ELR (cell line): ENCODE data around the gene TECTB.
A peak's percentile ranks its signal among the peaks of the same experiment; 100 is the strongest.

Experiments
- DNase-seq: peaks from one replicate; pipeline ENCODE4 v3.0.0-alpha.2; 2015; ENCODE audit warnings: low read depth

The TECTB gene

DNA sequence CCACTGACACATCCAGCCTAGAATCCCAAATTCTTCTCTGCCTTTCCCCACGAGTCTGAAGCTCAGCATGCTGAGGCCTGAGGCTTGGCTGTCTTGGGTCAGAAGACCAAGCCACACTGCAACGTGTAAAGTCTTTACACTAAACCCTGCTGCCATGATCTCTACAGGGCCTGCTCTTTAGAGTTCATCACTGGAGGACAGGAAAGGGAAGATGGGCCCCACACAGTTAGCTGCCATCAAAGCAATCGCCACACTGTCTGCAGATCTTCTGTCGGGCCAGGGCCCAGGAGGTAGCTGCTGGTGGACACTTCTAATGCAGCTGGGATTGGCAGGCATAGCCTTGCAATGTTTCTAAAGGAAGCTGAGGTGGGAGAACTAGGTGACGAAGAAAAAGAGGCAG lies 8.4 kb upstream of the TECTB start:
- no peak for DNase-seq

DNA sequence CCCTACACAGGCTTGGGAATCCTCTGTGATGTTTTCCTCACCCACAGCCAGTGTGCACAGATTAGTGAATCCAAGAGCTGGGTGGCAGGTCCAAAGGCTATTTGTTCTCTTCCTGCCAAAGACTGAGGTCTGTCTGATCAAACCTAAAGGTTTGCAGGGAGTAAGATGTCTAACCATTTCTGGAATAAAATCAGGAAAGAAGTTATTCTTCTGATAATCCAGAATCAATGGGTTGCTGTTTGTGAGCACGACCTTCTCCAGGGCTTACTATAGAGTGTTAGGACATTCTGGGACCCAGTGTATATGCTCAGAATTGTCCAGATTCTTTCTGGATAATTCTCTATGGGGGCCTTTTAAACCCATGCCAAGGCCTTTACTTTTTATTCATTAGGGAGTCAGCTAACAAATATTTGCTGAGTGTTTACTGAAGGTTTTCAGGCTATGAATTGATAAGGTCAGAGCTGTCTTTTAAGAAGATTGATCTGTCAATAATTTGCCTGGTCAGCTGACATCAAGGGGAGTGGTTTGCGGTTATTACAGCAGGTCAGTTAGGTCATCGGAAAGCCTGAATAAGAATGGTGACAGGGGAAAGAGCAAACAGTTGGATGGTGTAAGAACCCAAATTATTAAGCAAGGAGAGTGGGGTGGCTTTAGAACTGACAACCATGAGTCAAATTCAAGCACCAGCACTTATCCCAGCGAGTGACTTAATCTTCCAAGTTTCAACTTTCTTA lies 7.5 kb upstream of the TECTB start:
- DNase-seq, result no peak

DNA sequence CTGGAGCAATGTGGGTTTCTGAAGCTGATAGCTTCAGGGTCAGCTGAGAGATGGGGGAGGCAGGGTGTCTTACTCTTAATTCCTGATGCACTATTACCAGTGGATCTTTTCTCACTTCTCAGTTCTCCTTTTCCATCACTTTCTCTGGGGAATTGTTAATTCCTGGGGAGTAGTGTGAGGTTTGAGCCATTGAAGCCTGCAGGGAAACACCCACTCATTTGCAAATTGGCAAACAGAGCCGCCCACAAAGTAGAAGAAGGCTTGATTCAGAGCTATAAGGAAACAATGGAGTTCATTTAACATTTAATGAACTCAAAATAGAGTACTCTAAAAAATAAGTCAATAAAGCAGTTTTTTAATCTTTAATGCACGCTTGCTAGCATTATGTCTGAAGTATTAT lies 4.3 kb upstream of the TECTB start:
- no peak for DNase-seq

DNA sequence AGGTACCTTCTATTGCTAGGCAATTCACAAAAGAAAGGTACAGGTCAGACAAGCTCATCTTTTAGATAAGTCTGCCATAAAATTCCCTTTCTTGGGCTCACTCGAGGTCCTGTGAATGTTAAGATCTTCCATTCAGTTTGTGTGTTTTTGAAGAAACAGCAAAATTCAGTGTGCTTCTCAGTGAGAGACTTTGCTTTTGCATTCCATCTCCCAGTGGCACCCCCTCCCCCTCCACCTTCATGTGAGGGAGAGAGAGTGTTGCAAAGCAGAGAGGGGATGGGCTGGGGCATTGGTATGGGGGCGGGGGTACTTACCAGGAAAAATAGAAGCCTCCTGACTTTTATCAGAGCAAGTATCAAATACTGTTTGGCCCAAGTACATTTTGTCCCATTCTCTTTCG lies 3.8 kb upstream of the TECTB start:
- no peak for DNase-seq

DNA sequence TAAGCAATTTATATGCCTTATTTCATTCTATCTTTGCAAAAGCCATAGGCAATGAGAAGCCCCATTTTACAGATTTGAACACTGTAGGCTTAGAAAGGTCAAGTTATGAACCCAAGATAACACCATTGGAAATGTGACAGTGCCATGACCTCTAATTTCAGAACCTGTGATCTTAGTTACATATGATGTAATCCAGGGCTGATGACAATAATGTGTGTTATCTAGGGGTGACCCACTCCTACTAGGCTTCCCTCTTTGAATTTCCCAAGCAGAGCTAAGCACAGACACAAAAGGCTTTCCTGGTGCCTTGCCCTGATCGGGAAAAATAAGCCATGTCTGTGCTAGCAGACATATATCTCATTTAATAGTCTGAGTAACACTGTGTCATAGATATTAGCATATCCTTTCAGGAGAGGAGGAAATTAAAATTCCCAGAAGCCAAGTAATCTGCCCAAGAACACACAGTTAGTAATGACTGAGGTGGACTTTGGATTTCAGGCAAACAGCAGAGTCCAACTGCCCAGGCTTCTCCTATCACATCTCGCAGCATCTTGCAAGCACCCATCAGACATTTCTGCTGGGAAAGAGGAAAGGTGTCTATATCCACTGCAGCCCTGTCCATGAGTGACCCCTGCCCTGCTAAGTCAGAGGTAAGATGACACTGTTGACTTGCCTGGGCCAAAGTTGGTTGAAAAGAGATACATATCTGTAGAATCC lies 2.8 kb upstream of the TECTB start:
- peak; percentile 57 for DNase-seq

DNA sequence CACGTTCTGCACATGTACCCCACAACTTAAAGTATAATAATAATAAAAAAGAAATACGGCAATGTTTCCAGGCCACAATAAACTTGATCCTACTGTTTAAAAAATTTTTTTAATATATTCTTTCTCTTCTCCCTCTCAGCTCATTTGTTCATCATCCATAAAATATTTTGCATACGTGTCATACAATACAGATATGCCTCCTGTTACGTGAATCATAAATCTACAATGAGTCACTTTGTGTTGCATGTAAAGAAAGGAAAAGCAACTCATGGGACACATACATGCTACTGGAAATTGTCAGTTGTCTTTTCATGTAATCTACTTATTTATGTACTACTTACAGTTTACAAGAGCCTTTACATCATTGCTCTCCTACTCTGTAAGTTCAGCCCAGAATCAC lies 1.1 kb upstream of the TECTB start:
- DNase-seq, result peak; percentile 81

DNA sequence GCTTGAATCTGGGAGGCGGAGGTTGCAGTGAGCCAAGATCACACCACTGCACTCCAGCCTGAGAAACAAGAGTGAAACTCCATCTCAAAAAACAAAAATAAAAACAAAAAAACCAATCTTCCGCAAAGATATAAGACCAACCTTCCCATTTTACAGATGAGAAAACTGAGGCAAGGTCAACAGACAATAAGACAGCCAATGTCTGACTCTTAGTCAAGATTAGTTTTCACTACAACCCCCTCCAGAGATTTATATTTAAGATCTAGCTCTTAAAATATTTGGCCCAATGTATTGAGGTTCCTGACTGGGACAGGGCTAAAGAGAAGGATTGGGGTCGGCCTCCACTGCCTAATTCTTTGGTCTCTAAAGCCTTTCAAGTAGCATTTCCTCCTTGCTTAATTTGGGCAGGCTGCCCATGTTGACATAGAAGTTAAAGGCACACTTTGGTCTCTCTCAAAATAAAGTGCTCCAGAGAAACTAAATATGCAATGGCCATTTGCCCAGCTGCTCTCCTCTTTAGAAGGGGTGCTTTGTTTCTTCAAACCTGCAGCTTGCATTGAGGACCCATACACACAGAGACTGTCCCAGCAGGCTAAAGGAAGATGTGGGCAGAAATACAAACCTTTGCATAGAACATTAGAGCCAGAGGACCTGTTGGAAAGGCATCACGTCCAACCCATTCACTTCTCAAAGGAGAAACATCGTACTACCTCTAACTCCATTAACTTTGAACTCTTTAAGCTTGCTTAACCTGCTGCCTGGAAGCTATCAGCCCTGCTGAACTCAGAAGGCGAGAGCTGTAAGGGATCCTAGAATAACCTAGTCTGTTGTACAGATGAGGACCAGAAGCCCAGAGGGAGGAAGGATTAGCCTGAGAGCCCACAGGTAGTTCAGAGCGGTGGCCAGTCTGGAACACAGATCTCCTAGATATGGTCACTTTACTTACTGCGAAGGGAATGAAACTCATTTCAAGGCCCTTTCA lies 3.9 kb downstream of the TECTB start:
- no peak for DNase-seq

DNA sequence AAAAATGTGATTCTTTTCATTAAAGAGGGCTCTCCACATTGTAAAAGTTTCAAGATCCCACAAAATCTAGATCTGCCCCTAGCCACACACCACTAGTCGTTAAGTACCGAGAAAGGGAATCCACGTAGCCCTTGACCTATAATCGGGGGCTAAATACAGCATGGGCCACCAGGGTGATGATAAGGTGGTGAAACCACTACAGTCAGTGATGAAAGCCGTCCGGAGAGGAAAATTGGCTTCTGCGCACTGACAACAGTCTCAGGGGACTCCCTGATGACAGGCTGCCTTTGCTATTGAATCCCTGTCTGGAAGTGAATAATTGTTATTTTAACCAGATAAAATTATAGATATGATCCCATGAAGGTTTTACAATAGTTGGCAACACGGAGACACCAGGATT lies 4.6 kb downstream of the TECTB start:
- no peak for DNase-seq

DNA sequence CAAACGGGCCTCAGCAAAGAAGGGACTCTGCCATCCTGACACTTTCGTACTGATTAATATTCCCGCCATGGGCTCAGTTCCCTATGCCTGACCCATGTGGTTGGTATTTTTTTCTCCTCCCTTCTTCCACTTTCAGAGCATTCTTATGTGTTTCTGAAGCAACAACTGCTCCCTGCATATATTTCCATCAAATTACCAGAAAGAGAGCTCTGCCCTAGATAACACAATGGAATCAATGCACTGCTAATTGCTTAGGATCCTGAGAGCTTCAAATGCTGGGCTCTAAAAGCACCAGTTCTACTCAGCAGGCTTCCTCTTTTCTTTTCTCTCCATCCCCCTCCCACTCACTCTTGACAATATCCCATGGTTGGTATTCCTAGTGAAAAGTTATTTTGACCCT lies 5.3 kb downstream of the TECTB start:
- DNase-seq, result no peak

DNA sequence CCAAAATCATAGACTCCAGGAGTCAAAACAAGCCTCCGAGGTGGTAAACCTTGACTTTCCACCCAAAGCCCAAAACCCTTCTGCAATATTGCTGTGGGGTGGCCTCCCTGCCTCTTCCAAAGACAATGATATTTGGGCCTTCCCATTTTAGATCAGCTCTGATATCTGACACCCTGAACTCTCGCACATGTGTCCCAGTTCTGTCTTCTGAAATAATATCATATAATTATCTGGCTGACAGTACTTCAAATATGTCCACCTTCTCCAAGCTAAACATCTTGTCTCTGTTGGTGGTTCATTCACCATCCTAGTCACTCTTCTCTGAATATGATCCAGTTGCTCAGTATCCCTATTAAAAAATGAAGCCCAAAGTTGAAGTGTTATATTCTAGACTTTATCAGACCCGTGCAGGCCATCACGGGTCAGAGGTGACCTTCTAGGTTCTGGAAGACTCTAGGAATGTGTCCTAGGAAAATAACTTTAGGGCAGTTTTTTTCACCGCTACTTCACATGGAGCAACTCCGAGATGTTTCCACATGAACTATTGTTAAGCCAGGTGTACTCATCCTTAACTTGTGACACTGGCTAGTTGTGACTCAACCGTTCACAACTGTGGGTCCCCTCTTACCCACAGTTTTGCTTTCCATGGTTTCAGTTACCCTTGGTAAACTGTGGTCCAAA lies 6.3 kb downstream of the TECTB start:
- DNase-seq, result no peak

DNA sequence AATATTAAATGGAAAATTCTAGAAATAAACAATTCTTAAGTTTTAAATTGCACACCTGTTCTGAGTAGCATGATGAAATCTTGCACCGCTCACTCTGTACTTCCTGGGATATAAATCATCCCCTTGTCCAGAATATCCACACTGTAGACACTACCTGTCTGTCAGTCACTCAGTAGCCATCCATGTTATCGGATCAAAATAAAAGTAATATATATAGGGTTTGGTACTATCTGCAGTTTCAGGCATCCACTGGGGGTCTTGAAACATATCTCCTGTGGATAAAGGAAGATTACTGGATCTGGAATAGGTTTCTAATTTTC lies 6.8 kb downstream of the TECTB start:
- DNase-seq, result no peak

DNA sequence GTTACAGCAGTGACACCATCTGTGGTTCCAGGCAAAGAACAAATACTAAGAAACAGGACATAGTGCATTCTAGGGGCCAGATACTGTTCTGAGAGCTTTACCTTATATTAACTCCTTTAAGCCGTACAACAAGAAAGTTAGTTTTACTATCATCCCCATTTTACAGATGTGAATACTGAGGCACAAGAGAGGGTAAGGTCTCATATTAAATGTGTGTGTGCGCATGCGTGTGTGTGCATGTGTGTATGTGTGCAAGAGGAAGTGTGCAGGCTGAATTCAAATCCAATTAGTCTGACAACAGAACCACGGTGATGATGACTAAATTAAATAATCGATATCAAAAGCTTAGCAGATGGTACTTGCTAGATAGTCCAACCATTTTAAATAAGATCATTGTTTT lies 11.0 kb downstream of the TECTB start:
- DNase-seq, result no peak

DNA sequence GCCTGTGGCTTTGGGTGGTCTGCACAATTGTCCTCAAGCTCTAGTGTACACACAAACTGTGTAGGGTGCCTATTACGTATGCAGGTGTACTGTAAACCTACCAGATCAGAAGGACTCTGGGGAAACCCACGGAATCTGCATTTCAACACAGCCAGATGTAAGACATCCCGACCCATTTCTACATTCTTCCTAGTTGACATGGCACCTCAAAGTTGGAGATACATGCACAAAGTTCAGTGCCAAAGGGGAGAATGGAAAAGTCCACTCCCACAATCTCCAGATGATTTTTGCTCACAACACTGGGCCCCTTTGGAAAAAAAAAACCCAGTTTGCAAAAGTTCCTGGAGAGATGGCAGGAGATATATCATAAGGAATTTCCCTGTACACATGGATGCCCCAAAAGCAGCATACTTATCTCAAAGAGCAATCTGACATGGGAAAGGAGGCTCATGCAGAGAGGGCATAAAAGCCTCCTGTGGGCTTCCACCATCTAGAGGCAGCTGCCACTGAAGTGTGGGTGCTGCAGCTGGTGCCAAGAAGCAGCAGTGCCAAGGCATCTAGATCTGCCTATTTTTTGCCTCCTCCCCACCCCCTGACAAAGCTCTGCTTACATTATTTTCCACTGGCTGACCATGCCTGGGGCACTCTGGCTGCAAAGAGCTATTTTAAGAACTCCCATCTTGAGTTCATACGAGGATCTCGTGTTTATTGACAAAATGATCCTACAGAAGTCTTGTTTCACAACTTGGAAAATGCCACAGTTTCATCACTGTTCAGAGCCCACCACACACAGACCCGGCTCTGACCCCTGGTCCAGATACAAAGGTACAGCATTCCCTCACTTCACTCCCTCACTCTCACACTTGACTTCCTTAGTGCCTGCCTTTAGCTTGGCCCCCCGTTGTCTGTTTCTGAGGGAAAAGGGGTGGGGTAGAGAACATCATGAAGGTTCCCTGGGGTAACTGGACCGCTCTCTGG lies 12.9 kb downstream of the TECTB start:
- peak; percentile 10 for DNase-seq

DNA sequence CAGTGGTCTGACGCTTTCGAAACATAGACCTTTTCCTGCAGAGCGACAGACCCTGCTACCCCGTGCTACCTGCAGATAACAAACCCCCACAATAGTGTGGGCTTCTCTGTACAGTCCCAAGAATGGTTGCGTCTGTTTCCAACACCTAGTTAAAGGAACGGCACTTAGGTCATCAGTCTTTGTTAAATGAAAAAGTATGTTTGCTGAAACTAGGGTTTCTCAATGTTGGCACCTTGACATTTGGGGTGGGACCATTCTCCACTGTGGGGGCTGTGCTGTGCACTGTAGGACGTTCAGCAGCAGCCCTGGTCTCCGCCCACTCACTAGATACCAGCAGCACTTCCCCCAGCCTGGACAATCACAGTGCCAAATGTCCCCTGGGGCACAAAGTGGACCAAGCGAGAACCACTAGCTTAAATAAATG lies 13.7 kb downstream of the TECTB start:
- no peak for DNase-seq

DNA sequence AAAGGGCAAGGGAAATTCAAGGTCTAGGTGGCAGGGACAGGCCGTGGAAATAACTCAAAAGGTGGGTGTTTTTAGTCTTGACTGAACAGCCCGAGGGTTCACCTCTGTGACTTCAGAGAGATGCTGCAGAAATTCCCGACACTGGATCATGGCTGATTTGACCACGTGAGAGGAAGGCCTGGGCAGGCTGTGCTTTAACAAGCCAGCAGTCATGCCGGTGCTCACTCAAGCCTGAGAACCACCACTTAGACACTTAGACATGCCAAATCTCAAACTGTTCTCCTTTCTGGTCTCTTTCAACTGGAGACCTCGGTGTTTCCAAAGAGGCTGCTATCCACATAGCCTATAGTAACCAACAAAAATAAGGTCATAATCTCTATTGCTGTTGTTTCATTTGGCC lies 15.4 kb downstream of the TECTB start:
- no peak for DNase-seq

DNA sequence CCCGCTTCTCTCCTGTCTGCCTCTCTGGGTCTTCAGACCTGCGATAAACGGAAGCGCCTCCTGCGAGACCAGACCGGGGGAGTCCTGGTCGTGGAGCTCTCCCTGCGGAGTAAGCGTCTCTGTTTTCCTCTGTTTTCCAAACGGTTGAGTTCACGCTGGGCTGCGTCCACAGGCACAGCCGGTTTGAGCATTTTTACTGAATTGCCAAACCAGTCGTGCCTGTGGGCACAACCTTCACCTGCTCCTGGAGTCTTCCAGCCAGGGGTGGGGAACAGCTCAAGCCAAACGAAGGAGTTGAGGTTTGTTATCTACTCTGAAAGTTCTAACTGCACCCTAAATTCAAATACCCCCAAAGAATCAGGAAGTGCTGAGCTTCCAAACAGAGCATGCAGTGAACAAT lies 16.3 kb downstream of the TECTB start:
- DNase-seq, result no peak

DNA sequence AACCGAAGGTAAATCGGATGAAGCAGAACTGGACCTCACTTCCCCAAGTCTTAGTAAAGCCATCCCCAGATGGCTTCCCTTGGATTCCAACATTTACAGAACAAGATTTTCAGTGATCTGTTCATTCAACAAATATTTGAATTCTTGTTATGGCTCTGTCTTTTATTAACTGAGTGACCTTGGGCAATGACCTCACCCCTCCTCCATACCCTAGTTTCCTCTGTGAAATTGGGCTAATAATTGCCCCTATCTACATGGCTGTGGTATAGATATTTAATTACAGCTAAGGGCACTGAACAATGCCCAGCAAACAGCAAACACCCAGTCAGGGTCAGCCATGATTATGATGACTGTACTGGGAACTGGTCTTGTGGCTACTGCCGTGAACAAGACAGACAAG lies 19.1 kb downstream of the TECTB start:
- DNase-seq, result no peak

DNA sequence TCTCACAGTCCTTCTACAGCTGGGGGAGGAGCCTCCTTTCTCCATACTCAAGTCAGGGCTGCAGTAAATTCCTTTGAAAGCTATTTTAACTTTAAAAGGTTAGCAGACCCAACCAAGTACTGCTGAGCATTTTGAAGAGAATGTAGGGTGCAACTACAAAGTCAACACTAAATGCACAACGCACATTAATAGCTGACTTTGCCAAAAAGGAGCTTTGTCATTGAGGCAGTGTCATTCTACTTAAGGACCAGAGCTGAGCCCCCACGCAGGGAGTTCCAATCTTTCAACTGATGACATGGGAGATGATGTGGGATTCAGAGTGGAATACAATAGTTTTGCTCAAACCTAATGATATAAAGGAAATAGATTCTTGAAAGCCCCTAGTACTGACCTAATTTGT lies 20.3 kb downstream of the TECTB start:
- no peak for DNase-seq

DNA sequence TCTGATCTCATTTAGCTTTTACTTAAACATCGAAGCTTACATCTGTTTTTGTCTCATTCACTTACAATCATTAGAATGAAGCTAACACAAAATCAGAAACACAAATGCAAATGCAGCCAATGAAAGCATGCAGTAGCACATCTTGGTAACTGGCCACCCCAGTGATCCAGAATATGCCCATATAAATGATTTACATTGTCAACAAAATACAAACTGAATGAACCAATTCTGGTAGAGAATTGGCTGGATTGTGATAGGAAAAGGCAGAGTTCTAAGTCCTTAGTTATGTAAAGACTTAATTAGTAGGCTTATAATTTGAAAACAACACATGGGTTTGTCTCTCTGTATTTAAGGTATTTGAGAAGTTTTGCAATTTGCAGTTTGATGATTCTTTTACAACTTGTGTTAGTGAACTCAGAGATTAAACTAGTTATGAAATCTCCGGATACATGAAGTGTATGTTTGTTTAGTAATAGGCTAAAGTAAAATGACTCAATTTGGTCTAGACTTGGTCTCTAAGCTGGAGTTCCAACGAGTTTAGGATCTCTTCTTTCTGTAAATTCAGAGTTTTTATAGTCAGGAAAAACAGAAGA lies 21.2 kb downstream of the TECTB start:
- peak; percentile 34 for DNase-seq

DNA sequence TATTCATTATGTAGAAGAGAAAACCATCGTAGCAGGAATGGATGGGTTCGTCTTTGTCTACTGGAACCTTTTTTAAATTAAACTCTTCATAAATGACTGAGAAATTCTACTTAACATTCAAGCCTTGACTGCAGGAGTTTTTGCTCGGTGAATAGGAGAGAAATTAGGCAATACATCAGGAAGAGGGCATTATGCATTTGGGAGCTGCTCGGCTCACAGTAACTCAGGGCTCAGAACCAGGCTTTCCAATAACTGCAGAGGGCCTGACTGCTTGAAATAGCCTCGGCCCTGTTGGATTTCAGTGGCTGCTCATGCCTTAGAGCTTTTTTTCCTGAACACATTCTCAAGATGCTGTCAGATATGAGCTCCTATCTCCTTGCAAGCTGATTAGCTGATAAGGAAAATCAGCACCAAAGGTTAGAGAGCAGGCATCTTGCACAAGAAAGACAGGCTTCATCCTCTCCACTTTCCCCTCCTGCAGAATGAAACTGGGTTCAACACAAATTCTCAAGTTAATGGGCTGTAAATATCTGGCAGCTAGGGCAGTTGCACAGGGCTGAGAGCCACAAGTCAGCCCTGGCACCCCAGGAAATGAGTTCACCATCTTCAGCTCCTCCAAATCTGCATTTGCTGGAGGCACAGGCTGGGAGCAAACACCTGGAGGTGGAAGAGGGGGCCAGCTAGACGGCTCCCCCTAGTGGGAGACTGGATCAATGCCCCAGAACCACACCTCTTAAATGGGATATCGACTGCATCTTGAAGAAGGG lies 24.3 kb downstream of the TECTB start:
- DNase-seq, result peak; percentile 58
